Inflammatory macrophage treated with lipopolysaccharide for 1 hour (primary cell): ENCODE results near the gene PPA1.
"Not testable (repeated sequence)": the region's sequence is repeated elsewhere in the genome, so short reads cannot be mapped to it uniquely, and the experiment has no call there.

Source experiments
- DNase-seq, 2 donors: peaks; one replicate each; pipeline ENCODE4 v3.0.0-alpha.2; 2020 to 2022

The PPA1 gene

GRCh38 chr10:70166394-70166793, 66.8 kb downstream of the PPA1 start:
- no peak for DNase-seq

GRCh38 chr10:70164163-70164562, 69.1 kb downstream of the PPA1 start:
- DNase-seq, result no peak

- no peak for DNase-seq
These were observed 69.8 kb downstream of the PPA1 start for GRCh38 chr10:70163448-70163847.

GRCh38 chr10:70162892-70163201, 70.4 kb downstream of the PPA1 start:
- peak; percentile 36 to 52 for DNase-seq

GRCh38 chr10:70162151-70162891, 70.9 kb downstream of the PPA1 start:
- peak; percentile 41 to 74 for DNase-seq

GRCh38 chr10:70160798-70161197, 72.4 kb downstream of the PPA1 start:
- no peak for DNase-seq

GRCh38 chr10:70159366-70159765, 73.9 kb downstream of the PPA1 start:
- not testable (repeated sequence) for DNase-seq

- DNase-seq, result no peak
These were observed 75.1 kb downstream of the PPA1 start for GRCh38 chr10:70158113-70158512.

GRCh38 chr10:70155255-70155838, 77.9 kb downstream of the PPA1 start:
- DNase-seq, result no peak
